ENCODE measurements around the gene PSEN2. TPM values are rescaled to one million over a fixed set of nuclear protein-coding genes. Genes with fewer than 3 reads are reported as not detected.

Gene PSEN2
- total RNA-seq, 1 donor from 2014 or later: 26.5 TPM

DNA sequence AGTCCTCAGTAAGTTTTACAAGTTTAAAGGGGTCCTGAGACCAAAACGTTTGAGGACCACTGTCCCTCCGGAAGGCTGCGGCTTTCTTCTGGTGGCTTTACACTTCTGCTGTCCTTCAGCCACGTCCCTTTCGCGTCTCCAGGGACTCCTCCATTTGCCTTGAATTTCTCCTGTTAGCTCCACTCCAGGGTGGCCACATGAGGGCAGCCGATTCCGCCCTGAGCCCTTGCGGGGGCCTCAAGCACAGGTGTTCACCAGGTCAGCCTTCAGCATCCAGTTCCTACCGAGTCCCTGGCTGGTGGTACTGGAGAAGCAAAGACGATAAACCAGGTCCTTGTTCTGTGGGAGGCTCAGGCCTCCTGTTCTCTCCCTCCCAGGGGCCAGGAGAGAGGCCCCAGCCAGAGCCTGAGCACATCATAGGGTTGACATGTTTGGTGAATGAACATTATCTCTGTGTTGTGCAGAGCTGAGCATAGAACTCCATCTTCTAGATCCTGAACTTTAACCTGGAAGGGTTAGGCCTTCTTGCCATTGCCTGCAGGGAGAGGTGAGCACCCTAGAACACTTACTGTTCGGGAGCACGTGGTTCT is 42.3 kb downstream of the PSEN2 start:
- Histone ChIP-seq H3K4me3 (no peak overlapping the region), H3K4me1 (no peaks in the 10 kb centered on the region), H3K36me3 (no peaks in the 10 kb centered on the region), H3K9me3 (no peaks in the 10 kb centered on the region), H3K27ac (no peak overlapping the region), H3K27me3 (no peaks in the 10 kb centered on the region)
- TF ChIP-seq, protein P1, sequence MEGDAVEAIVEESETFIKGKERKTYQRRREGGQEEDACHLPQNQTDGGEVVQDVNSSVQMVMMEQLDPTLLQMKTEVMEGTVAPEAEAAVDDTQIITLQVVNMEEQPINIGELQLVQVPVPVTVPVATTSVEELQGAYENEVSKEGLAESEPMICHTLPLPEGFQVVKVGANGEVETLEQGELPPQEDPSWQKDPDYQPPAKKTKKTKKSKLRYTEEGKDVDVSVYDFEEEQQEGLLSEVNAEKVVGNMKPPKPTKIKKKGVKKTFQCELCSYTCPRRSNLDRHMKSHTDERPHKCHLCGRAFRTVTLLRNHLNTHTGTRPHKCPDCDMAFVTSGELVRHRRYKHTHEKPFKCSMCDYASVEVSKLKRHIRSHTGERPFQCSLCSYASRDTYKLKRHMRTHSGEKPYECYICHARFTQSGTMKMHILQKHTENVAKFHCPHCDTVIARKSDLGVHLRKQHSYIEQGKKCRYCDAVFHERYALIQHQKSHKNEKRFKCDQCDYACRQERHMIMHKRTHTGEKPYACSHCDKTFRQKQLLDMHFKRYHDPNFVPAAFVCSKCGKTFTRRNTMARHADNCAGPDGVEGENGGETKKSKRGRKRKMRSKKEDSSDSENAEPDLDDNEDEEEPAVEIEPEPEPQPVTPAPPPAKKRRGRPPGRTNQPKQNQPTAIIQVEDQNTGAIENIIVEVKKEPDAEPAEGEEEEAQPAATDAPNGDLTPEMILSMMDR (IDR thresholded peaks at IDR 0.05): peak; percentile 28 to 65 (median 31)
- intact Hi-C loops (cut with DNase I): no loop called here
- no peak for DNase-seq (ENCODE audit: low spot score in 2 of 2)

DNA sequence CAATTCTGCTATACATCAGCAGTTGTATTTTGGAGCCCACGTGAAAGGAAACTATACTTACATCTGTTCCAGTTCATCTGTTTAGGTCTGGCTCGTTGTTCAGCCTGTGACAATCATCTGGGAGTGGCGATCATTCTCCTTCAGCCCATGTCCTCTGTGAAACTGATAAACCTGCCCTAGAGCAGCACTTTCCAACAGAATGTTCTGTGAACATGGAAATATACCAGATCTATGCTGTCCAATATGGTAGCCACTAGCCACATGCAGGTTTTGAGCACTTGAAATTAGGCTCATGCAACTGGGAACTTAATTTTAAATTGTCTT is 45.2 kb downstream of the PSEN2 start:
- TF ChIP-seq, protein P1 (IDR thresholded peaks at IDR 0.05): no peak
- H3K27ac ChIP-seq: no peak overlapping the region
- H3K4me3 ChIP-seq: no peak overlapping the region
- intact Hi-C loops (cut with DNase I): no loop called here
- DNase-seq (ENCODE audit: low spot score in 2 of 2): no peak
- H3K36me3 ChIP-seq: peaks cover 0 to 5% of the 10 kb centered on the region in 2 donors
- no peaks in the 10 kb centered on the region for H3K4me1 ChIP-seq
- no peaks in the 10 kb centered on the region for H3K9me3 ChIP-seq
- H3K27me3 ChIP-seq: no peaks in the 10 kb centered on the region

DNA sequence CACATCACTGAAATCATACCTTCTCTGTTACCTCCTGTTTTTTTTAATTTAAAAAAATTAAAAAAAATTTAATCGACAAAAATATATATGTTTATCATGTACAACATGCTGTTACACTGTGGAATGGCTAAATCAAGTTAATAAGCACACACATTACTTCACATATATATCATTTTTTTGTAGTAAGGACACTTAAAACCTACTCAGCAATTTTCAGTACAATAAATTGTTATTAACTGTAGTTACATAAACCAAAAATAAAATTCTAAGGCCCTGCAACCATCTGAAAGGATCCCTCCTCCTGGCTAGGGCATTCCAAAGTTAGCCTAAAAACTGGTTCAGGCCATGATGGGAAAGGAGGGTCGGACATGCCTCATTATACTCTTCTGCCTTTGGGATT is 46.1 kb downstream of the PSEN2 start:
- H3K4me3 ChIP-seq: no peak overlapping the region
- intact Hi-C loops (cut with DNase I): no loop called here
- no peak overlapping the region for H3K27ac ChIP-seq
- H3K9me3 ChIP-seq: no peaks in the 10 kb centered on the region
- H3K4me1 ChIP-seq: no peaks in the 10 kb centered on the region
- peaks cover 0 to 5% of the 10 kb centered on the region in 2 donors for H3K36me3 ChIP-seq
- TF ChIP-seq, protein P1 (IDR thresholded peaks at IDR 0.05): no peak
- no peak for DNase-seq (ENCODE audit: low spot score in 2 of 2)
- H3K27me3 ChIP-seq: no peaks in the 10 kb centered on the region

DNA sequence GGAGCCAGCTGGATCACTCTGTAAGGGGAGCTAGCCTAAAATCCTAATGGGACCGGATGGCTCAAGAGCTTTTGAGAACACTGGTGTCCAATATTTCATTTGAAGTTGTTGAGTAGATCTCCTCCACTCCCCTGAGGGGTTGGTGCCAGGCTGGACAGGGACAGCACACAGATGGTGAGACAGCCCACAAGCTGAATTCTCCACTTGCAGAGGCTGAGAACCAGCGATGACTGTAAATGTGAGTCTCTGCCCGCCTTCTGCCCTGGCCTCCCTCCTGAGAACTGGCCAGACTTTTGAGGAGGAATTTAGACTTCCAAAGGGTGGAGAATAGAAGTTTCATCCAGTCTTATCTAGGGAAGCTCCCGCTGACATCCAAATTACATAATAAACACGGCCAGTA is 49.2 kb downstream of the PSEN2 start:
- no peak for DNase-seq (ENCODE audit: low spot score in 2 of 2)
- H3K4me3 ChIP-seq: no peak overlapping the region
- intact Hi-C loops (cut with DNase I): no loop called here
- H3K36me3 ChIP-seq: peaks cover 0 to 5% of the 10 kb centered on the region in 2 donors
- H3K27ac ChIP-seq: no peak overlapping the region
- H3K9me3 ChIP-seq: no peaks in the 10 kb centered on the region
- no peaks in the 10 kb centered on the region for H3K27me3 ChIP-seq
- TF ChIP-seq, protein P1 (IDR thresholded peaks at IDR 0.05): no peak
- H3K4me1 ChIP-seq: no peaks in the 10 kb centered on the region

DNA sequence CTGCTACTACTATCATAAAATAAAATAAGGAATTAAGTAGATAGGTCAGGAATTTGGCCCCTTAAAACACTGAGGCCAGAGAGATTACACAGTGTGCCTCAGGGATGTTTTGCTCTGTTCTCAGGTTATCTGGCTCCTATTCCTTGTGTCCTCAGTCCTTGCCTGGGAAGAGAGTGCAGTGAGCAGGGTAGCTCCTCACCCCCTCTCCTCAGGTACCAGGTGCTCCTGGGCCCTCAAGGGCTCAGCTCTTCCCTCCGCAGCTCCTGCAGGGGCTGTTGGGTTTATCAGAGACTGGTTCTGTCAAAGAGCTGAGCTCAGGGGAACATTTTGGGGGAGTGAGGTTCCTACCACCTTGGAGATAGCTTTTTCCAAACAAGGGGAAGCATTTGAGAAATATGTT is 49.6 kb downstream of the PSEN2 start:
- no peaks in the 10 kb centered on the region for H3K27me3 ChIP-seq
- no peak for DNase-seq (ENCODE audit: low spot score in 2 of 2)
- intact Hi-C loops (cut with DNase I): no loop called here
- H3K27ac ChIP-seq: no peak overlapping the region
- TF ChIP-seq, protein P1 (IDR thresholded peaks at IDR 0.05): no peak
- no peak overlapping the region for H3K4me3 ChIP-seq
- peaks cover 0 to 5% of the 10 kb centered on the region in 2 donors for H3K36me3 ChIP-seq
- H3K4me1 ChIP-seq: no peaks in the 10 kb centered on the region
- H3K9me3 ChIP-seq: no peaks in the 10 kb centered on the region

DNA sequence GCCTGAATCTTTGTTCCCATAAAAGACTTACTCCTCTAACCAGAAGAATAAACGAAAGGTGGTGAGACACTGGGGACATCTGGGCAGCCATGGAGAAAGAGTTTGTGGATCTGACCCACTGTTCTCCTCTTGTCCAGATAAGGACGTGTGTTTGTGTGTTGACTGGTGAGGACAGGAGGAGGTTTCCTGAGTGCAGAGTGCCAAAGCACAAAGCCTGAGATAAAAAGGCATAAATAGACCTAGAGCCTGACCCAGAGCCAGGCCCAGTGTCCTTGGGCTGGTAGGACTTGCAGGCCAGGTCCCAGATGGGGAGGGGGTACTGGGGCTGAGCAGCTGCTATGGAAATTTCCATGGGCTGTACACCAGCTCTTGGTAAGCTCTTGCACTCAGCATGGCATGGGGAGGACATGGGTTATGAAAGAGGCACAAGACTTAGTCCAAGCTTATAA is 50.1 kb downstream of the PSEN2 start:
- Histone ChIP-seq H3K9me3 (no peaks in the 10 kb centered on the region), H3K4me1 (no peaks in the 10 kb centered on the region), H3K36me3 (peaks cover 0 to 5% of the 10 kb centered on the region in 2 donors), H3K27me3 (no peaks in the 10 kb centered on the region), H3K4me3 (no peak overlapping the region), H3K27ac (no peak overlapping the region)
- no peak for DNase-seq (ENCODE audit: low spot score in 2 of 2)
- intact Hi-C loops (cut with DNase I): no loop called here
- TF ChIP-seq, protein P1 (IDR thresholded peaks at IDR 0.05): no peak
